ENCODE data around the gene RGS9.
"Not testable (repeated sequence)": the region's sequence is repeated elsewhere in the genome, so short reads cannot be mapped to it uniquely, and the experiment has no call there.

Gene RGS9

DNA sequence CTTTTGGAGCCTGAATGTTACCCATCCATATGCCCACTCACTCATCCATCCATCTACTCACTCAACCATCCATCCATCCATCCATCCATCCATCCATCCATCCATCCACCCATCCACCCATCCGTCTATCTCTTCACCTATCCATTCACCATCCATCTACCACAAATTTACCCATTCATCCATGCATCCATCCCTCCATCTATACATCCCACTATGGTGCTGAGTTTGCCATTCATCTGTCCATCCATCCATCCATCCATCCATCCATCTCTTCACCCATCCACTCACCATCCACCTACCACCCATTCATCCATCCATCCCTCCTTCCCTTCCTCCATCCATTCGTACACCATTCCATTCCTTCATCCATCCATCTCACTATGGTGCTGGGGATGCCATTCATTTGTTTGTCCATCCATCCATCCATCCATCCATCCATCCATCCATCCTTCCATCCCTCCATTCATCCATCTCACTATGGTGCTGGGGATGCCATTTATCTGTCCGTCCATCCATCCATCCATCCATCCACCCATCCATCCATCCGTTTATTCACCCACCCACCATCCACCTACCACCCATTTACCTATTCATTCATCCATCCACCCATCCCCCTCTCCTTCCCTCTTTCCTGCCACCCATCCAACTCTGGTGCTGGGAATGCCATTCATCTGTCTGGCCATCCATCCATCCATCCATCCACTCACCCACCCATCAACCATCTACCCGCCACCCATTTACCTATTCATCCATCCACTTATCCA lies 39.7 kb downstream of the RGS9 start:
- H3K27ac ChIP-seq, result no peak overlapping the region
- no peak for TF ChIP-seq ZFX (IDR thresholded peaks at IDR 0.05; ENCODE audit: borderline replicate concordance)
- TF ChIP-seq CTCF (IDR thresholded peaks at IDR 0.05), result no peak

DNA sequence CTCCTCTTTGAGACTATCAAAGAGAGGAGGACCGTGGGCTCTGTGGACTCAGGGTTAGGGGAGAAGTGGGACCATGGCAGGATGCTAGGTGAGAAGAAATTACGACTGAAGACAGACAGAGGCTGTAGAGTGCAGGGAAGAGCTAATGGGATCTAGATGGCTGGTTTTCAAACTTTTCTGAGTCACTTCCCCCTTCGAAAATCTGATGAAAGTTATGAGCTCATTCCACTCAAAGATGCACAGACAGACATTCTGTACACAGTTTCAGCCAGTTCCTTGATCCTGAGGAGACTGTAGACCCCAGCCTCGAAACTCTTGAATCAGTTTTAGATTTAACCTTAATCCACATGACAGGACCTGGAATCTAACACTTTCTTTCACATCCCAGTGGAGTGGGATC lies 40.7 kb downstream of the RGS9 start:
- no peak overlapping the region for H3K27ac ChIP-seq
- TF ChIP-seq CTCF (IDR thresholded peaks at IDR 0.05) (no peak), ZFX (IDR thresholded peaks at IDR 0.05; ENCODE audit: borderline replicate concordance) (no peak)

- not testable (repeated sequence) for H3K27ac ChIP-seq
Observed at GRCh38 chr17:65180276-65180675, 43.1 kb downstream of the RGS9 start.

- not testable (repeated sequence) for H3K27ac ChIP-seq
Observed at GRCh38 chr17:65180752-65181236, 43.6 kb downstream of the RGS9 start.

- no peak overlapping the region for H3K27ac ChIP-seq
- TF ChIP-seq ZFX (IDR thresholded peaks at IDR 0.05; ENCODE audit: borderline replicate concordance) (no peak), CTCF (IDR thresholded peaks at IDR 0.05) (no peak)
Observed at GRCh38 chr17:65181237-65182061, 44.3 kb downstream of the RGS9 start.

- H3K27ac ChIP-seq, result no peak overlapping the region
- TF ChIP-seq CTCF (IDR thresholded peaks at IDR 0.05), result no peak
Observed at GRCh38 chr17:65182233-65182632, 45.1 kb downstream of the RGS9 start.

GRCh38 chr17:65183736-65184135 lies 46.6 kb downstream of the RGS9 start:
- TF ChIP-seq CTCF (IDR thresholded peaks at IDR 0.05), result no peak
- no peak for TF ChIP-seq ZFX (IDR thresholded peaks at IDR 0.05; ENCODE audit: borderline replicate concordance)
- H3K27ac ChIP-seq, result no peak overlapping the region

- TF ChIP-seq CTCF (IDR thresholded peaks at IDR 0.05) (no peak), ZFX (IDR thresholded peaks at IDR 0.05; ENCODE audit: borderline replicate concordance) (no peak)
- H3K27ac ChIP-seq, result no peak overlapping the region
Observed at GRCh38 chr17:65184235-65184959, 47.2 kb downstream of the RGS9 start.
